GM13976 (cell line): ENCODE measurements around the gene RNF138.

Experiments
- DNase-seq: peaks from one replicate; pipeline ENCODE4 v3.0.0; 2012; ENCODE audit warnings: low spot score
- in situ Hi-C: fragments of 300-500 bp; cut with MboI; formaldehyde crosslinking; loops from one replicate; pipeline ENCODE4 v1.12.0; 2022; ENCODE audit warnings: low sequenced_read_pairs, mixed read lengths, inconsistent platforms; ENCODE audit not compliant: unreplicated experiment
- TF ChIP-seq, protein P1 (sequence below): IDR thresholded peaks from 2 replicates; pipeline ENCODE4 v1.5.1; 2012; ENCODE audit warnings: borderline replicate concordance, mild to moderate bottlenecking; ENCODE audit not compliant: insufficient read depth; ENCODE audit errors: extremely low read depth, missing control alignments, control extremely low read depth

RNF138 gene

DNA sequence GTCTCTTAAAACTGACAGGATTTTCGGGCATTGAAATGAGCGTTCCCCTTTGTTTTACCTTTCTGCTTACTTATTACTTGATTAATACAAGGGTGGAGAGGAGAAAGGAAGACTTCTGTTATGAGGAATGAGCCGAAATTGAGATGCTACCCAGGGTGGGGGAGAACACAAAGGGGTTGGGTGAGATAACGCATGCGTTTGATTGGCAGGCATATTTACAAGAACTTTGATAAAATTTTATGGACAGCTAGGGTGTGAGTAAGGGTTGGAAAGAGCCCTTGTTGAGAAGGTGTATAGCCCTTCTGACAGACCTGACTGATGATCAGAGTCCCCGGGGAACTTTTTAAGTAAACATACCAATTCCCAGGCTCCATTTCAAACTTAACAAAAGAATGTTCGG, 1.8 kb downstream of the RNF138 start:
- peak; percentile 36 for DNase-seq
- in situ Hi-C loops: no loop called here
- TF ChIP-seq, protein P1, sequence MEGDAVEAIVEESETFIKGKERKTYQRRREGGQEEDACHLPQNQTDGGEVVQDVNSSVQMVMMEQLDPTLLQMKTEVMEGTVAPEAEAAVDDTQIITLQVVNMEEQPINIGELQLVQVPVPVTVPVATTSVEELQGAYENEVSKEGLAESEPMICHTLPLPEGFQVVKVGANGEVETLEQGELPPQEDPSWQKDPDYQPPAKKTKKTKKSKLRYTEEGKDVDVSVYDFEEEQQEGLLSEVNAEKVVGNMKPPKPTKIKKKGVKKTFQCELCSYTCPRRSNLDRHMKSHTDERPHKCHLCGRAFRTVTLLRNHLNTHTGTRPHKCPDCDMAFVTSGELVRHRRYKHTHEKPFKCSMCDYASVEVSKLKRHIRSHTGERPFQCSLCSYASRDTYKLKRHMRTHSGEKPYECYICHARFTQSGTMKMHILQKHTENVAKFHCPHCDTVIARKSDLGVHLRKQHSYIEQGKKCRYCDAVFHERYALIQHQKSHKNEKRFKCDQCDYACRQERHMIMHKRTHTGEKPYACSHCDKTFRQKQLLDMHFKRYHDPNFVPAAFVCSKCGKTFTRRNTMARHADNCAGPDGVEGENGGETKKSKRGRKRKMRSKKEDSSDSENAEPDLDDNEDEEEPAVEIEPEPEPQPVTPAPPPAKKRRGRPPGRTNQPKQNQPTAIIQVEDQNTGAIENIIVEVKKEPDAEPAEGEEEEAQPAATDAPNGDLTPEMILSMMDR: no peak

DNA sequence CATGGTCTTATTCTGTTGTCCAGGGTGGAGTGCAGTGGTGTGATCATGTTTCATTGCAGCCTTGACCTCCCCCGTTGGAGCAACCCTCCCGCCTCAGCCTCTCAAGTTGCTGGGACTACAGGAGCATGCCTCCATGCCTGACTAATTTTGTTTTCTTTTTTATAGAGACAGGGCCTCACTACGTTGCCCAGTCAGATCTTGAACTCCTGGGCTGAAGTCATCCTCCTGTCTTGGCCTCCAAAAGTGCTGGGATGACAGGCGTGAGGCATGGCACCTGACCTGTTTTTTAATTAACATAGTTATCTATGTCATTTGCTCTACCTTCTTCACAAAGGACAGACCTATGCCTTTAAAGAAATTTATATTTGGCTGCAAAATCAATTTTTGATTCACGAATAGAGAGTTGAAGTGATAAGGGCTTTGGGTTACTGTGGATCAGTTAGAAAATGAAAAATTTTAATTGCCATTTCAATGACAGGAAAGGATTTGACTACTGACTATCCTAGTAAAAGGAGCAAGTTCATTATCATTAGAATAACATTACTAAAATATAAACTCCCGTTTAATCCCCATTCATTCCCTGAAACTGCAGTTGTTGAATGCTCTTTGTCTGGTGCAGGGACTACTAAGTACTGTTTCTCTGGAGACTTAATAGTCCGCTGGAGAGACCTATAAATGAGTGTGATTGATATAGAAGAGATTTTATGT, 3.7 kb downstream of the RNF138 start:
- in situ Hi-C loops: no loop called here
- no peak for DNase-seq
- TF ChIP-seq, protein P1: no peak

DNA sequence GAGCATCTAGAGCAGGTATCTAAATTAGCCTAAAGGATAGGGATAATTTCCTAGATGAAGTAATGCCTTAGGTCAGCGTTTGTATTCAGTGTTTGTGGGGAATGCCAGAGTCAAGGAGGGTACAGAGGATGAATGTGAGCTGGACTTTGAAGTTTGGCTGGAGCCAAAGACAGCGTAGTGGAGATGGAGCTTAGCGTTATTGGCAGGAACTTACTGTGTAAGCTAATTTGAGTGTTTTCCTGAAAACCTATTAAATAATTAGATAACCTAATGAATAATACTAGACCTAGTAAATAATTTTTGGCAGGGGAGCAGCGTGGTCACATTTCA, 4.2 kb downstream of the RNF138 start:
- in situ Hi-C loops: no loop called here
- TF ChIP-seq, protein P1: no peak
- no peak for DNase-seq

DNA sequence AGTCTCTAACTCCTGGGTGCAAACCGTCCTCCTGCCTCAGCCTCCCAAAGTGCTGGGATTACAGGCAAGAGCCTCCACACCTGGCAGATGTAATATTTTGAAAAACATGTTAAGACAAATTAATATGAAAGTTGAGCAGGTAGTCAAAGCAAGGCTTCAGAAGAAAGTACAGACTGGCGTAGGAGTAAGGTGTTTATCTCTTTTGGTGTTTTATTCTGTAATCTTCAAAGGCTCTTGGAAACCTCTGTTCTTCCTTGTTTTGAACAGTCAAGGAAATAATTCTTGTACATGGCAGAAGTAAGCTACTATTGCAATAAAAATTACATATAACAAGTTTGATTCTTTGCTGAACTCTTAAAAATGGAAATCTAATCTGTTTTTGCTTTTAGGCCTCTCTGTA, 5.3 kb downstream of the RNF138 start:
- in situ Hi-C loops: no loop called here
- DNase-seq: no peak

DNA sequence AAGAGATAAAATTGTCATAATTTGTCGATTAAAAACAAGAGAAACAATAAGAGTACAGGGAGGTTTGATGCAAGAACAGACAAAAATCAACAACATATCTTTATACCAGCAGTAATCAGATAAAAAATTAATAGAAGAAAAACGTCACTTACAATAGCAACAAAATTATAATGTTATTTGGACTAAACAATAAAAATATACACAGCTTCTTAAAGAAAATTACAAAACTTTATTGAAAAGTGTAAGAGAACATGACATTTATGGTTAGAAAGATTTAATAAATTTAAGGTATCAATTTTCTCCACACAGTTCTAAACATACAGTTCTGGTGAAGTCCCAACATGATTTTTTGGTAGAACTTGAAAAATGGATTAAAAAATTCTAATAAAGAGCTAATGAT, 12.8 kb downstream of the RNF138 start:
- TF ChIP-seq, protein P1: no peak
- in situ Hi-C loops: no loop called here
- DNase-seq: no peak

More for the DNA sequence above, 5.3 kb downstream of the RNF138 start:
- TF ChIP-seq, protein P1: no peak

DNA sequence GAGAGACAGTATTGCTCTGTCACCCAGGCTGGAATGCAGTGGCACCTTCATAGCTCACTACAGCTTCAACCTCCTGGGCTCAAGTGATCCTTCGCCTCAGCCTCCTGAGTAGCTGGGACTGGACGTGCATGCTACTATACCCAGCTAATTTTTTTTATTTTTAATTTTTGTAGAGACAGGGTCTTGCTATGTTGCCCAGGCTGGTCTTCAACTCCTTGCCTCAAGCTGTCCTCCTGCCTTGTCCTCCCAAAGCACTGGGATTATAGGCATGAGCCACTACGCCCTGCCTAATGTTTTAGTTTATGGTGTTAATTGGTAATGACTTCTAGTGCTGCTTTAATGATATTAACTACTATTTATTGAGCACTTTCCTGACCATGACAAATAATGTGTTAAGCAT, 18.3 kb downstream of the RNF138 start:
- in situ Hi-C loops: no loop called here
- TF ChIP-seq, protein P1: no peak
- no peak for DNase-seq
